Kidney (tissue), 14 donors: ENCODE measurements around the gene RPN1. TPM values are rescaled to one million over a fixed set of nuclear protein-coding genes. Genes with fewer than 3 reads are reported as not detected.

Source experiments
- DNase-seq, 5 donors: peaks; one replicate each; pipeline ENCODE4 v3.0.0-alpha.2; 2013 to 2020
- FAIRE-seq: peaks from 2 replicates; lab custom pipeline; 2012; peaks lifted over from hg19 to GRCh38; lab: Jason Lieb, UNC
- H3K27ac ChIP-seq, 2 donors: one replicate each; pipeline ENCODE4 v1.7.0; 2013; ENCODE audit warnings: low read depth in 2 of 2, low read length in 2 of 2, inconsistent platforms in 1 of 2
- H3K27me3 ChIP-seq: one replicate; pipeline ENCODE4 v1.7.1; 2013; ENCODE audit warnings: low read length, inconsistent platforms; ENCODE audit not compliant: control insufficient read depth, insufficient read depth
- H3K36me3 ChIP-seq, 3 donors: one replicate each; pipeline versions ENCODE4 v1.7.0 to v1.7.1; 2013; ENCODE audit warnings: low read length in 3 of 3, control low read depth in 1 of 3, inconsistent platforms in 1 of 3; ENCODE audit not compliant: insufficient read depth in 3 of 3, control insufficient read depth in 2 of 3
- H3K4me1 ChIP-seq, 3 donors: one replicate each; pipeline versions ENCODE4 v1.7.0 to v1.7.1; 2013; ENCODE audit warnings: low read length in 3 of 3, inconsistent platforms in 1 of 3, low read depth in 1 of 3; ENCODE audit not compliant: control insufficient read depth in 2 of 3, insufficient read depth in 2 of 3
- H3K4me3 ChIP-seq, 3 donors: one replicate each; pipeline versions ENCODE4 v1.7.0 to v1.8.1; 2013; ENCODE audit warnings: low read length in 3 of 3, control low read depth in 1 of 3, inconsistent platforms in 1 of 3
- H3K9ac ChIP-seq, 3 donors: one replicate each; pipeline versions ENCODE4 v1.7.0 to v1.7.1; 2013; ENCODE audit warnings: low read length in 3 of 3, control low read depth in 1 of 3, inconsistent platforms in 1 of 3
- H3K9me3 ChIP-seq, 3 donors: one replicate each; pipeline versions ENCODE4 v1.7.0 to v1.7.1; 2013; ENCODE audit warnings: low read length in 3 of 3, control low read depth in 1 of 3, inconsistent platforms in 1 of 3; ENCODE audit not compliant: control insufficient read depth in 2 of 3, insufficient read depth in 1 of 3
- CTCF ChIP-seq: IDR thresholded peaks from 3 replicates; pipeline ENCODE4 v1.5.1; 2012; ENCODE audit warnings: mild to moderate bottlenecking, moderate library complexity, borderline replicate concordance; ENCODE audit not compliant: insufficient read depth; ENCODE audit errors: extremely low read depth
- intact Hi-C: fragments of 100-400 bp; cut with DNase I; formaldehyde crosslinking; loops from one replicate; pipeline ENCODE4 v1.11.1; 2022
- polyA plus RNA-seq: library from polyadenylated mRNA; stranded (reverse); fragments of 350-450 nt; fragmentation: Illumina TruSeq; extraction: RNeasy Lipid Tissue Mini Kit (QIAGEN cat#74804); gene quantifications from one replicate; pipeline ENCODE4 v1.2.3, GENCODE V29; 2014; ENCODE audit warnings: low read depth, low replicate concordance; ENCODE audit not compliant: insufficient read depth
- total RNA-seq: library from RNA; stranded (reverse); fragmentation: NEBNext Ultra II Directional; extraction: Animal tissue kit (Norgen Biotek cat#: 25700); gene quantifications from one replicate; pipeline ENCODE4 v1.2.1, GENCODE V29; 2021
- donor health status: control.
- donor health status: control.
- donor health status: control.
- donor health status: control.
- donor health status: control.
- donor health status: DM: yes; HTN: yes; CAD: no.
- donor health status: Normal renal cell carcinoma (clear cell type).

Gene RPN1
- total and polyA plus RNA-seq, 2 donors from 2014 or later = 192 to 234 TPM

- no peaks in the 10 kb centered on the region for H3K27me3 ChIP-seq
- H3K4me1 ChIP-seq = peaks cover 0 to 17% (median 16%) of the 10 kb centered on the region in 3 donors
- no peaks in the 10 kb centered on the region for H3K9me3 ChIP-seq
- peak overlapping the region; percentile 17 to 93 (median 30) for H3K4me3 ChIP-seq
- no peak for DNase-seq
- no peak for TF ChIP-seq CTCF
- peak overlapping the region; percentile 57 to 65 for H3K27ac ChIP-seq
- H3K36me3 ChIP-seq = peaks cover 8 to 25% (median 23%) of the 10 kb centered on the region in 3 donors
- H3K9ac ChIP-seq = peak overlapping the region in 2 of 3 donors; percentile 73 to 83
- no peak for FAIRE-seq
- intact Hi-C loops = no loop called here
Measured at GRCh38 chr3:128617270-128617556, 33.4 kb downstream of the RPN1 start.

GRCh38 chr3:128616516-128617269 is 33.9 kb downstream of the RPN1 start:
- DNase-seq = no peak
- no peak for TF ChIP-seq CTCF
- peaks cover 0 to 17% (median 16%) of the 10 kb centered on the region in 3 donors for H3K4me1 ChIP-seq
- peak overlapping the region in 2 of 3 donors; percentile 17 to 93 for H3K4me3 ChIP-seq
- peak overlapping the region in 2 of 3 donors; percentile 73 to 83 for H3K9ac ChIP-seq
- no peaks in the 10 kb centered on the region for H3K9me3 ChIP-seq
- H3K27ac ChIP-seq = peak overlapping the region in 1 of 2 donors; percentile 57
- intact Hi-C loops = no loop called here
- no peak for FAIRE-seq
- H3K27me3 ChIP-seq = no peaks in the 10 kb centered on the region
- H3K36me3 ChIP-seq = peaks cover 2 to 20% (median 18%) of the 10 kb centered on the region in 3 donors

- no peak overlapping the region for H3K4me3 ChIP-seq
- no peaks in the 10 kb centered on the region for H3K9me3 ChIP-seq
- intact Hi-C loops = no loop called here
- H3K4me1 ChIP-seq = peaks cover 0 to 16% (median 9%) of the 10 kb centered on the region in 3 donors
- FAIRE-seq (no peak), DNase-seq (no peak)
- H3K9ac ChIP-seq = no peak overlapping the region
- H3K27ac ChIP-seq = no peak overlapping the region
- H3K27me3 ChIP-seq = no peaks in the 10 kb centered on the region
- no peaks in the 10 kb centered on the region for H3K36me3 ChIP-seq
- no peak for TF ChIP-seq CTCF
Measured at GRCh38 chr3:128614076-128614475, 36.5 kb downstream of the RPN1 start.
